K562 (cell line): ENCODE measurements around the gene ZNF581. TPM values are rescaled to one million over a fixed set of nuclear protein-coding genes. Genes with fewer than 3 reads are reported as not detected.

Source experiments
- ATF7 ChIP-seq: fragments of 450-650 bp; IDR thresholded peaks from 2 replicates; pipeline ENCODE4 v1.7.1; 2014; ENCODE audit warnings: mild to moderate bottlenecking, moderate library complexity
- CCAR2 ChIP-seq: fragments of 200-400 bp; formaldehyde crosslinking; IDR thresholded peaks from 2 replicates; pipeline ENCODE4 v1.6.1; 2017; ENCODE audit warnings: mild to moderate bottlenecking, low read depth, low read length
- CREB3L1 ChIP-seq: fragments of 450-650 bp; IDR thresholded peaks from 2 replicates; pipeline ENCODE4 v1.6.1; 2014; ENCODE audit warnings: low read depth, mild to moderate bottlenecking, moderate library complexity, borderline replicate concordance
- MECOM ChIP-seq: fragments of 250-450 bp; sonication (Bioruptor Pico); IDR thresholded peaks from 2 replicates; pipeline ENCODE4 v1.8.0; 2022; ENCODE audit warnings: inconsistent platforms
- MED1 ChIP-seq: sonication (generic); formaldehyde crosslinking; IDR thresholded peaks from 2 replicates; pipeline ENCODE4 v1.8.1; 2023; ENCODE audit warnings: missing genetic modification reagents, borderline replicate concordance
- MTF1 ChIP-seq: fragments of 250-450 bp; sonication (Bioruptor Pico); IDR thresholded peaks from 2 replicates; pipeline ENCODE4 v1.9.0; 2021; ENCODE audit warnings: moderate library complexity, mild to moderate bottlenecking, inconsistent platforms, borderline replicate concordance
- TFAM ChIP-seq: fragments of 250-450 bp; sonication (Bioruptor Pico); conservative IDR thresholded peaks from 2 replicates; pipeline ENCODE4 v1.5.0; 2021; ENCODE audit warnings: mild to moderate bottlenecking, moderate library complexity
- TFE3 ChIP-seq: fragments of 450-650 bp; formaldehyde crosslinking; IDR thresholded peaks from 2 replicates; pipeline ENCODE4 v1.4.0; 2020; ENCODE audit warnings: mild to moderate bottlenecking, mixed read lengths
- polyA plus RNA-seq, 8 experiments: library from polyadenylated mRNA; depleted of rRNA in 4 of 8; stranded (reverse) in 5 of 8; unstranded in 3 of 8; fragments of >200 nt; fragmentation: Nextera tagmentation in 2 of 8; fragmentation: Illumina TruSeq in 1 of 8; extraction: Ambion mirVana in 2 of 8; extraction: Trizol in 1 of 8; gene quantifications; 2 replicates each; pipeline versions ENCODE4 v1.2.1 to v1.2.3, GENCODE V29; 2011 to 2014; ENCODE audit warnings: inconsistent platforms in 1 of 8, missing spikeins in 1 of 8
- total RNA-seq, 7 experiments: library from RNA; depleted of rRNA in 6 of 7; stranded (reverse); fragments of >200 nt in 6 of 7; fragmentation: Illumina TruSeq in 2 of 7; extraction: Trizol in 2 of 7; gene quantifications; 2 replicates each; pipeline versions ENCODE4 v1.2.1 to v1.2.3, GENCODE V29; 2011 to 2021; ENCODE audit warnings: low replicate concordance in 1 of 7
- TF ChIP-seq, protein P1 (sequence below): fragments of 250-450 bp; sonication (Bioruptor Pico); IDR thresholded peaks from 2 replicates; pipeline ENCODE4 v1.5.0; 2021; ENCODE audit warnings: mild to moderate bottlenecking, borderline replicate concordance
- TF ChIP-seq, protein P2 (sequence below), 2 experiments: IDR thresholded peaks; 2 replicates each; pipeline ENCODE4 v1.6.1; 2011; ENCODE audit warnings: borderline replicate concordance in 1 of 2, control low read depth in 1 of 2, low read depth in 1 of 2, low read length in 1 of 2, mild to moderate bottlenecking in 1 of 2, mixed read lengths in 1 of 2, moderate library complexity in 1 of 2; ENCODE audit not compliant: insufficient read depth in 1 of 2, insufficient read length in 1 of 2, poor library complexity in 1 of 2, severe bottlenecking in 1 of 2; ENCODE audit errors: extremely low read depth in 1 of 2
- TF ChIP-seq, protein P3 (sequence below): fragments of 250-450 bp; sonication (Bioruptor Pico); IDR thresholded peaks from 2 replicates; pipeline ENCODE4 v1.4.0; 2020; ENCODE audit warnings: borderline replicate concordance
- TF ChIP-seq, protein P4 (sequence below): sonication (generic); formaldehyde crosslinking; IDR thresholded peaks from 2 replicates; pipeline ENCODE4 v1.8.0; 2022; ENCODE audit warnings: mild to moderate bottlenecking, missing genetic modification reagents

ZNF581 gene
- total and polyA plus RNA-seq, 9 of the 15 experiments (the other 6 are each of a cell fraction or from before 2014, with no cell fraction given): 2.4 to 39.4 (median 15.4) TPM

DNA sequence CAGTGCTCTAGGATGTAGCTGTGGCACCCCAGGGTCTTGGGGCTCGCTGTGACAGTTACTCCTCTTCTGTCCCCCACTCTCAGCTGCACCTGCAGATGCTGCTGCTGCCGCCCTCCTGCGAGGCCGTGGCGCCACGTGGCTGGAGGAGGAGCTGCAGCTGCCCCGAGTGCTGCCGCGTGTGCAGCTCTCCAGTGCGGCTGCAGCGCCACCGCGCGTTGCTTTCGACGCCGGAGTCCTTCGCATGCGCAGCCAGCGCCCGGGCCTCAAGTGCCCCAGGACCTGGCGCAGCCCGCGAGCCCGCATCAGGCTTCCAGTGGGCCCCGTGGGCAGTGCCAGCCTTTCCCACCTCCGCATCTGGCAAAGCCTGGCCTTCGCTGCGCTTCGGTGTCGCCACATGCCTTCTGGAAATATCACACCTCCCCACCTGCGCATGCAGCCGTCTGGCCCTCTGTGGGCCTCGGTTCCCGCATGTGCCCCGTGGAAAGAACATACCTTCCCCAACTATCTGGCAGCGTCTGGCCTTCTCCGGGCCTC is 3.3 kb upstream of the ZNF581 start (continued):
- TF ChIP-seq, protein P1, sequence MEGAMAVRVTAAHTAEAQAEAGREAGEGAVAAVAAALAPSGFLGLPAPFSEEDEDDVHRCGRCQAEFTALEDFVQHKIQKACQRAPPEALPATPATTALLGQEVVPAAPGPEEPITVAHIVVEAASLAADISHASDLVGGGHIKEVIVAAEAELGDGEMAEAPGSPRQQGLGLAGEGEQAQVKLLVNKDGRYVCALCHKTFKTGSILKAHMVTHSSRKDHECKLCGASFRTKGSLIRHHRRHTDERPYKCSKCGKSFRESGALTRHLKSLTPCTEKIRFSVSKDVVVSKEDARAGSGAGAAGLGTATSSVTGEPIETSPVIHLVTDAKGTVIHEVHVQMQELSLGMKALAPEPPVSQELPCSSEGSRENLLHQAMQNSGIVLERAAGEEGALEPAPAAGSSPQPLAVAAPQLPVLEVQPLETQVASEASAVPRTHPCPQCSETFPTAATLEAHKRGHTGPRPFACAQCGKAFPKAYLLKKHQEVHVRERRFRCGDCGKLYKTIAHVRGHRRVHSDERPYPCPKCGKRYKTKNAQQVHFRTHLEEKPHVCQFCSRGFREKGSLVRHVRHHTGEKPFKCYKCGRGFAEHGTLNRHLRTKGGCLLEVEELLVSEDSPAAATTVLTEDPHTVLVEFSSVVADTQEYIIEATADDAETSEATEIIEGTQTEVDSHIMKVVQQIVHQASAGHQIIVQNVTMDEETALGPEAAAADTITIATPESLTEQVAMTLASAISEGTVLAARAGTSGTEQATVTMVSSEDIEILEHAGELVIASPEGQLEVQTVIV (CRISPR knock-in tag): no peak
- TF ChIP-seq CREB3L1 (peak; percentile 98), MTF1 (CRISPR knock-in tag) (peak; percentile 38; the same call in 1 of the 2 replicates), MED1 (no peak), CCAR2 (no peak), TFE3 (peak; percentile 5; the same call in 1 of the 2 replicates), ATF7 (peak; percentile 25; the same call in 1 of the 2 replicates), TFAM (CRISPR knock-in tag) (no peak), MECOM (no peak)
- TF ChIP-seq, protein P2, sequence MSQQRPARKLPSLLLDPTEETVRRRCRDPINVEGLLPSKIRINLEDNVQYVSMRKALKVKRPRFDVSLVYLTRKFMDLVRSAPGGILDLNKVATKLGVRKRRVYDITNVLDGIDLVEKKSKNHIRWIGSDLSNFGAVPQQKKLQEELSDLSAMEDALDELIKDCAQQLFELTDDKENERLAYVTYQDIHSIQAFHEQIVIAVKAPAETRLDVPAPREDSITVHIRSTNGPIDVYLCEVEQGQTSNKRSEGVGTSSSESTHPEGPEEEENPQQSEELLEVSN (IDR thresholded peaks at IDR 0.05; ENCODE audit: borderline replicate concordance in 1 of 2, extremely low read depth in 1 of 2, insufficient read depth in 1 of 2, insufficient read length in 1 of 2, low read depth in 1 of 2, low read length in 1 of 2, poor library complexity in 1 of 2, severe bottlenecking in 1 of 2): peak; percentile 100
- TF ChIP-seq, protein P3, sequence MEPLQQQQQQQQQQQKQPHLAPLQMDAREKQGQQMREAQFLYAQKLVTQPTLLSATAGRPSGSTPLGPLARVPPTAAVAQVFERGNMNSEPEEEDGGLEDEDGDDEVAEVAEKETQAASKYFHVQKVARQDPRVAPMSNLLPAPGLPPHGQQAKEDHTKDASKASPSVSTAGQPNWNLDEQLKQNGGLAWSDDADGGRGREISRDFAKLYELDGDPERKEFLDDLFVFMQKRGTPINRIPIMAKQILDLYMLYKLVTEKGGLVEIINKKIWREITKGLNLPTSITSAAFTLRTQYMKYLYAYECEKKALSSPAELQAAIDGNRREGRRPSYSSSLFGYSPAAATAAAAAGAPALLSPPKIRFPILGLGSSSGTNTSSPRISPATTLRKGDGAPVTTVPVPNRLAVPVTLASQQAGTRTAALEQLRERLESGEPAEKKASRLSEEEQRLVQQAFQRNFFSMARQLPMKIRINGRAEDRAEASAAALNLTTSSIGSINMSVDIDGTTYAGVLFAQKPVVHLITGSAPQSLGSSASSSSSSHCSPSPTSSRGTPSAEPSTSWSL (CRISPR knock-in tag): no peak
- TF ChIP-seq, protein P4, sequence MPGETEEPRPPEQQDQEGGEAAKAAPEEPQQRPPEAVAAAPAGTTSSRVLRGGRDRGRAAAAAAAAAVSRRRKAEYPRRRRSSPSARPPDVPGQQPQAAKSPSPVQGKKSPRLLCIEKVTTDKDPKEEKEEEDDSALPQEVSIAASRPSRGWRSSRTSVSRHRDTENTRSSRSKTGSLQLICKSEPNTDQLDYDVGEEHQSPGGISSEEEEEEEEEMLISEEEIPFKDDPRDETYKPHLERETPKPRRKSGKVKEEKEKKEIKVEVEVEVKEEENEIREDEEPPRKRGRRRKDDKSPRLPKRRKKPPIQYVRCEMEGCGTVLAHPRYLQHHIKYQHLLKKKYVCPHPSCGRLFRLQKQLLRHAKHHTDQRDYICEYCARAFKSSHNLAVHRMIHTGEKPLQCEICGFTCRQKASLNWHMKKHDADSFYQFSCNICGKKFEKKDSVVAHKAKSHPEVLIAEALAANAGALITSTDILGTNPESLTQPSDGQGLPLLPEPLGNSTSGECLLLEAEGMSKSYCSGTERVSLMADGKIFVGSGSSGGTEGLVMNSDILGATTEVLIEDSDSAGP: peak; percentile 67; the same call in 1 of the 2 replicates
